ENCODE measurements around the gene TMEM115. TPM values are rescaled to one million over a fixed set of nuclear protein-coding genes. Genes with fewer than 3 reads are reported as not detected.
"Not testable (repeated sequence)": the region's sequence is repeated elsewhere in the genome, so short reads cannot be mapped to it uniquely, and the experiment has no call there.

TMEM115 gene
- polyA plus RNA-seq, 12 donors, result 19.5 to 29.1 (median 22.9) TPM; not detected in 1

GRCh38 chr3:50319181-50319893 is 40.0 kb downstream of the TMEM115 start:
- no peak for DNase-seq

- no peak for DNase-seq
Observed at GRCh38 chr3:50318615-50319014, 40.7 kb downstream of the TMEM115 start.

- DNase-seq, result no peak
Observed at GRCh38 chr3:50318163-50318562, 41.2 kb downstream of the TMEM115 start.

- DNase-seq, result no peak
Observed at GRCh38 chr3:50317300-50317699, 42.0 kb downstream of the TMEM115 start.

GRCh38 chr3:50316657-50317242 is 42.6 kb downstream of the TMEM115 start:
- no peak for DNase-seq

GRCh38 chr3:50314816-50315215 is 44.5 kb downstream of the TMEM115 start:
- DNase-seq, result no peak

- no peak for DNase-seq
Observed at GRCh38 chr3:50314342-50314741, 45.0 kb downstream of the TMEM115 start.

GRCh38 chr3:50312041-50312440 is 47.3 kb downstream of the TMEM115 start:
- DNase-seq, result not testable (repeated sequence)

Other genes starting within 250 kb of the TMEM115 start
- 10 to 100 TPM in 9 of 12 donors, 1 to 10 TPM in 2, not detected in 1; 6.4 to 70.8 (median 14.0) TPM for gene SEMA3F, start 204.2 kb downstream of the TMEM115 start, polyA plus RNA-seq (ENCODE audit: insufficient read length in 12 of 12)
- under 1 TPM in 3 of 12 donors, not detected in 9; 0.08 to 0.23 (median 0.21) TPM for gene GNAT1, start 167.9 kb downstream of the TMEM115 start, polyA plus RNA-seq (ENCODE audit: insufficient read length in 12 of 12)
- gene SLC38A3, start 154.2 kb downstream of the TMEM115 start, polyA plus RNA-seq (ENCODE audit: insufficient read length in 12 of 12), result 1 to 10 TPM in 10 of 12 donors, not detected in 2; 1.3 to 4.3 (median 3.1) TPM
- 100 to 1,000 TPM; 153 to 270 (median 174) TPM for gene GNAI2, start 123.3 kb downstream of the TMEM115 start, polyA plus RNA-seq (ENCODE audit: insufficient read length in 12 of 12)
- gene SEMA3B, start 90.4 kb downstream of the TMEM115 start, polyA plus RNA-seq (ENCODE audit: insufficient read length in 12 of 12), result 10 to 100 TPM in 11 of 12 donors, not detected in 1; 30.1 to 92.7 (median 35.2) TPM
- 10 to 100 TPM in 10 of 12 donors, 1 to 10 TPM in 1, not detected in 1; 8.2 to 40.8 (median 26.1) TPM for gene LSMEM2, start 80.4 kb downstream of the TMEM115 start, polyA plus RNA-seq (ENCODE audit: insufficient read length in 12 of 12)
- gene IFRD2, start 67.1 kb downstream of the TMEM115 start, polyA plus RNA-seq (ENCODE audit: insufficient read length in 12 of 12), result 10 to 100 TPM in 11 of 12 donors, not detected in 1; 33.8 to 53.7 (median 48.0) TPM
- gene HYAL3, start 60.1 kb downstream of the TMEM115 start, polyA plus RNA-seq (ENCODE audit: insufficient read length in 12 of 12), result 1 to 10 TPM in 10 of 12 donors, not detected in 2; 1.2 to 4.4 (median 2.1) TPM
- gene NAA80, start 60.1 kb downstream of the TMEM115 start, polyA plus RNA-seq (ENCODE audit: insufficient read length in 12 of 12), result 10 to 100 TPM in 1 of 12 donors, 1 to 10 TPM in 9, not detected in 2; 4.5 to 12.5 (median 6.1) TPM
- 1 to 10 TPM in 8 of 12 donors, under 1 TPM in 2, not detected in 2; 0.95 to 3.3 (median 1.8) TPM for gene HYAL1, start 55.9 kb downstream of the TMEM115 start, polyA plus RNA-seq (ENCODE audit: insufficient read length in 12 of 12)
- 10 to 100 TPM in 11 of 12 donors, not detected in 1; 30.9 to 43.9 (median 36.9) TPM for gene HYAL2, start 36.8 kb downstream of the TMEM115 start, polyA plus RNA-seq (ENCODE audit: insufficient read length in 12 of 12)
- gene TUSC2, start 31.3 kb downstream of the TMEM115 start, polyA plus RNA-seq (ENCODE audit: insufficient read length in 12 of 12), result 10 to 100 TPM in 11 of 12 donors, not detected in 1; 12.5 to 45.3 (median 15.9) TPM
- 10 to 100 TPM in 11 of 12 donors, not detected in 1; 26.1 to 42.4 (median 33.0) TPM for gene RASSF1, start 18.7 kb downstream of the TMEM115 start, polyA plus RNA-seq (ENCODE audit: insufficient read length in 12 of 12)
- gene ZMYND10, start 13.8 kb downstream of the TMEM115 start, polyA plus RNA-seq (ENCODE audit: insufficient read length in 12 of 12), result 1 to 10 TPM in 3 of 12 donors, under 1 TPM in 7, not detected in 2; 0.65 to 1.7 (median 0.83) TPM
- 10 to 100 TPM in 10 of 12 donors, 1 to 10 TPM in 1, not detected in 1; 7.5 to 21.8 (median 18.0) TPM for gene NPRL2, start 8.7 kb downstream of the TMEM115 start, polyA plus RNA-seq (ENCODE audit: insufficient read length in 12 of 12)
- 1 to 10 TPM in 10 of 12 donors, not detected in 2; 4.3 to 7.8 (median 6.7) TPM for gene CYB561D2, start 8.7 kb downstream of the TMEM115 start, polyA plus RNA-seq (ENCODE audit: insufficient read length in 12 of 12)
- 10 to 100 TPM in 2 of 12 donors, 1 to 10 TPM in 9, not detected in 1; 5.0 to 12.5 (median 7.7) TPM for gene CACNA2D2, start 144.1 kb upstream of the TMEM115 start, polyA plus RNA-seq (ENCODE audit: insufficient read length in 12 of 12)
- 10 to 100 TPM in 11 of 12 donors, not detected in 1; 13.0 to 24.8 (median 17.3) TPM for gene C3orf18, start 208.2 kb upstream of the TMEM115 start, polyA plus RNA-seq (ENCODE audit: insufficient read length in 12 of 12)
- gene HEMK1, start 210.0 kb upstream of the TMEM115 start, polyA plus RNA-seq (ENCODE audit: insufficient read length in 12 of 12), result 10 to 100 TPM in 11 of 12 donors, not detected in 1; 14.6 to 21.7 (median 17.0) TPM

Data from muscle of arm (tissue), 12 donors.